Stimulated activated CD8-positive, alpha-beta memory T cell treated with anti-CD3 and anti-CD28 coated beads, Interleukin-15, amount 100 ng/mL, for 4 hours (primary cell): Measurements from ENCODE around the gene NPY4R.
"Not testable (repeated sequence)": the region's sequence is repeated elsewhere in the genome, so short reads cannot be mapped to it uniquely, and the experiment has no call there.

Experiments used
- DNase-seq, 2 donors: peaks; one replicate each; pipeline ENCODE4 v3.0.0-alpha.2; 2020; ENCODE audit warnings: low read depth in 2 of 2

The NPY4R gene

GRCh38 chr10:46465765-46466164 lies at the start of gene NPY4R:
Gene NPY4R, minus strand, starts transcription at chr10:46465958. Its CDS starts 3,323 bp downstream, at chr10:46462635.
- not testable (repeated sequence) for DNase-seq

GRCh38 chr10:46515366-46515765 lies 49.6 kb upstream of the NPY4R start:
- no peak for DNase-seq

GRCh38 chr10:46514899-46515298 lies 49.1 kb upstream of the NPY4R start:
- DNase-seq, result no peak

- no peak for DNase-seq
Measured at GRCh38 chr10:46514431-46514861, 48.7 kb upstream of the NPY4R start.

- not testable (repeated sequence) for DNase-seq
Measured at GRCh38 chr10:46513333-46513732, 47.6 kb upstream of the NPY4R start.

GRCh38 chr10:46512725-46513124 lies 47.0 kb upstream of the NPY4R start:
- not testable (repeated sequence) for DNase-seq

GRCh38 chr10:46512002-46512401 lies 46.2 kb upstream of the NPY4R start:
- DNase-seq, result not testable (repeated sequence)

- DNase-seq, result not testable (repeated sequence)
Measured at GRCh38 chr10:46499990-46500389, 34.2 kb upstream of the NPY4R start.

GRCh38 chr10:46498985-46499703 lies 33.4 kb upstream of the NPY4R start:
- not testable (repeated sequence) for DNase-seq

- not testable (repeated sequence) for DNase-seq
Measured at GRCh38 chr10:46497878-46498277, 32.1 kb upstream of the NPY4R start.

GRCh38 chr10:46497401-46497800 lies 31.6 kb upstream of the NPY4R start:
- not testable (repeated sequence) for DNase-seq

- not testable (repeated sequence) for DNase-seq
Measured at GRCh38 chr10:46491364-46492114, 25.8 kb upstream of the NPY4R start.

GRCh38 chr10:46490285-46490684 lies 24.5 kb upstream of the NPY4R start:
- not testable (repeated sequence) for DNase-seq

- DNase-seq, result not testable (repeated sequence)
Measured at GRCh38 chr10:46486459-46486858, 20.7 kb upstream of the NPY4R start.

- DNase-seq, result not testable (repeated sequence)
Measured at GRCh38 chr10:46474746-46475320, 9.1 kb upstream of the NPY4R start.

- not testable (repeated sequence) for DNase-seq
Measured at GRCh38 chr10:46473758-46474157, 8.0 kb upstream of the NPY4R start.

GRCh38 chr10:46470134-46470533 lies 4.4 kb upstream of the NPY4R start:
- not testable (repeated sequence) for DNase-seq

- not testable (repeated sequence) for DNase-seq
Measured at GRCh38 chr10:46468119-46468809, 2.5 kb upstream of the NPY4R start.

GRCh38 chr10:46463608-46464007 lies 2.1 kb downstream of the NPY4R start:
- not testable (repeated sequence) for DNase-seq

GRCh38 chr10:46462276-46462675 lies 3.5 kb downstream of the NPY4R start:
- not testable (repeated sequence) for DNase-seq

GRCh38 chr10:46459579-46459978 lies 6.2 kb downstream of the NPY4R start:
- not testable (repeated sequence) for DNase-seq

GRCh38 chr10:46457071-46457470 lies 8.7 kb downstream of the NPY4R start:
- DNase-seq, result not testable (repeated sequence)
